ENCODE measurements around the gene KDM1A. TPM values are rescaled to one million over a fixed set of nuclear protein-coding genes. Genes with fewer than 3 reads are reported as not detected.

KDM1A gene
- total RNA-seq, 1 donor from 2014 or later, result 20.0 TPM

GRCh38 chr1:23103001-23103889 is 84.0 kb downstream of the KDM1A start:
- no peak for DNase-seq (ENCODE audit: low spot score)

GRCh38 chr1:23108918-23109533 is 89.8 kb downstream of the KDM1A start:
- DNase-seq (ENCODE audit: low spot score) (no peak), ATAC-seq (no peak)

More at GRCh38 chr1:23103001-23103889, 84.0 kb downstream of the KDM1A start:
- no peak for ATAC-seq

GRCh38 chr1:23110391-23110790 is 91.1 kb downstream of the KDM1A start:
- DNase-seq (ENCODE audit: low spot score) (no peak), ATAC-seq (no peak)

- DNase-seq (ENCODE audit: low spot score), result no peak
- ATAC-seq, result no peak
These were observed 92.6 kb downstream of the KDM1A start for GRCh38 chr1:23111600-23112535.

GRCh38 chr1:23114424-23115079 is 95.3 kb downstream of the KDM1A start:
- DNase-seq (ENCODE audit: low spot score), result no peak
- ATAC-seq, result no peak

- no peak for ATAC-seq
- no peak for DNase-seq (ENCODE audit: low spot score)
These were observed 97.1 kb downstream of the KDM1A start for GRCh38 chr1:23116216-23116836.

- ATAC-seq (no peak), DNase-seq (ENCODE audit: low spot score) (no peak)
These were observed 97.8 kb downstream of the KDM1A start for GRCh38 chr1:23116921-23117699.

- no peak for ATAC-seq
These were observed 99.1 kb downstream of the KDM1A start for GRCh38 chr1:23118407-23118806.

GRCh38 chr1:23118957-23119792 is 99.9 kb downstream of the KDM1A start:
- DNase-seq (ENCODE audit: low spot score) (no peak), ATAC-seq (peak; percentile 43)

More at GRCh38 chr1:23118407-23118806, 99.1 kb downstream of the KDM1A start:
- DNase-seq (ENCODE audit: low spot score), result no peak

- no peak for ATAC-seq
- DNase-seq (ENCODE audit: low spot score), result no peak
These were observed 101.1 kb downstream of the KDM1A start for GRCh38 chr1:23120383-23120782.

GRCh38 chr1:23122023-23122748 is 102.9 kb downstream of the KDM1A start:
- no peak for DNase-seq (ENCODE audit: low spot score)
- peak; percentile 20 for ATAC-seq

GRCh38 chr1:23122796-23123195 is 103.5 kb downstream of the KDM1A start:
- ATAC-seq (no peak), DNase-seq (ENCODE audit: low spot score) (no peak)

- DNase-seq (ENCODE audit: low spot score), result no peak
- peak; percentile 82 for ATAC-seq
These were observed 104.3 kb downstream of the KDM1A start for GRCh38 chr1:23123528-23123927.

GRCh38 chr1:23124259-23125026 is 105.2 kb downstream of the KDM1A start:
- DNase-seq (ENCODE audit: low spot score) (no peak), ATAC-seq (no peak)

- ATAC-seq, result no peak
These were observed 106.2 kb downstream of the KDM1A start for GRCh38 chr1:23125489-23125888.

GRCh38 chr1:23126200-23126599 is 106.9 kb downstream of the KDM1A start:
- ATAC-seq (no peak), DNase-seq (ENCODE audit: low spot score) (no peak)

More at GRCh38 chr1:23125489-23125888, 106.2 kb downstream of the KDM1A start:
- DNase-seq (ENCODE audit: low spot score), result no peak

- DNase-seq (ENCODE audit: low spot score) (no peak), ATAC-seq (no peak)
These were observed 107.5 kb downstream of the KDM1A start for GRCh38 chr1:23126801-23127200.
